Skeletal muscle satellite cell (primary cell): ENCODE data around the gene SLC9A5. TPM values are rescaled to one million over a fixed set of nuclear protein-coding genes. Genes with fewer than 3 reads are reported as not detected.

Source experiments
- H3K27me3 ChIP-seq: 2 replicates; pipeline ENCODE4 v1.7.0; 2013; ENCODE audit warnings: low read length; ENCODE audit not compliant: control insufficient read depth, insufficient read depth
- H3K36me3 ChIP-seq: 2 replicates; pipeline ENCODE4 v1.7.0; 2013; ENCODE audit warnings: mild to moderate bottlenecking, control low read depth, low read length; ENCODE audit not compliant: insufficient read depth
- H3K4me1 ChIP-seq: 2 replicates; pipeline ENCODE4 v1.7.0; 2013; ENCODE audit warnings: low read length; ENCODE audit not compliant: control insufficient read depth, insufficient read depth
- H3K4me2 ChIP-seq: 2 replicates; pipeline ENCODE4 v1.7.0; 2013; ENCODE audit warnings: mild to moderate bottlenecking, low read length
- H3K4me3 ChIP-seq: 2 replicates; pipeline ENCODE4 v1.7.0; 2013; ENCODE audit warnings: low read length
- H3K9ac ChIP-seq: 2 replicates; pipeline ENCODE4 v1.7.0; 2013; ENCODE audit warnings: mild to moderate bottlenecking, low read depth, low read length, moderate library complexity
- H3K9me3 ChIP-seq: replicated peaks from 2 replicates; pipeline ENCODE4 v1.7.0; 2013; ENCODE audit warnings: mild to moderate bottlenecking, control low read depth, low read length
- total RNA-seq: library from RNA; depleted of rRNA; stranded (reverse); fragments of >200 nt; gene quantifications from 2 replicates; pipeline ENCODE4 v1.2.3, GENCODE V29; 2012; rRNA removed

Gene SLC9A5
- 1.5 and 2.3 TPM in 2 replicates for total RNA-seq

- H3K27me3 ChIP-seq: no peaks in the 10 kb centered on the region
- H3K9ac ChIP-seq: peak within 1 kb of the TSS; percentile 75
- H3K4me3 ChIP-seq: peak within 1 kb of the TSS; percentile 80
- H3K9me3 ChIP-seq: no peaks in the 10 kb centered on the region
- H3K4me2 ChIP-seq: peak within 1 kb of the TSS; percentile 95
- H3K4me1 ChIP-seq: peaks cover 48% of the 10 kb centered on the region
- H3K36me3 ChIP-seq: no peaks in the 10 kb centered on the region
Measured at GRCh38 chr16:67248401-67249177, at the start of gene SLC9A5. Gene SLC9A5 (plus strand): TSS chr16:67248979. CDS start chr16:67249015, 36 bp downstream.

DNA sequence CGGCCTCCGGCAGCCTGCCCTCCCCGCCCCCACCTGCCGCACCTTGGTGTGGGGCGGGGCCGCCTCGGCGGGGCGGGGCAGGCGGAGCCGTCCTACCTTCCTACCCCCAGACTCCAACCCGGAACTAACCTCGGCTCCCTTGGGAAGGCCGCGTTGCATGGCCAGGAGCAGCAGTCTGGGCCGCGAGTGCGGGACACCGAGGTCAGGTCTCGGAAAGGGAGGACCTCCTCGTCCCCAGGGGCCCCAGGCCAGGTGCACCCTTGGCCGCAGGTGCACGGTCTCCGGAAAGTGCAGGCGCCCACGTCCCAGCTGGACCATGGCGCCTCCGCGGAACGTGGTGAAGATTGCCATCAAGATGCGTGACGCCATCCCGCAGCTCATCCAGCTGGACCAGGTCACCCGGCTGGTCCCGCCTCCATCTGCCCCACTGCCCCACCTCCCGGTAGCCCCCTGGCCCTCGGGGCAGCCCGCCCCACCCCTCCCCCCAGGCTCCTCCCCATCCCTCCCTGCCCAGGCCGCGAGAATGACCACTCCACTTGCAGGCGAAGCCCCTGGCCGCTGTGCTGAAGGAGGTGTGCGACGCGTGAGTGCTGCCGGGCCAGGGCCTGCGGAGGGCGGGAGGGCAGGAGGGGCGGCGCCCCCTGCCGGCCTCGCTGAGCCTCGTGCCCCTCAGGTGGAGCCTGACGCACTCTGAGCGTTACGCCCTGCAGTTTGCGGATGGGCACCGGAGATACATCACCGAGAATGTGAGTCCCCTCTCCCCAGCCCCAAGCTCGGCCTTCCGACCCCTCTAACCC lies 49.6 kb upstream of the SLC9A5 start, which contains the start of gene ELMO3:
ELMO3 (plus strand) TSS at position 121 of the 797 bp plus-strand sequence; CDS start at position 317, 196 bp downstream.
- peaks cover 66% of the 10 kb centered on the region for H3K36me3 ChIP-seq
- H3K4me1 ChIP-seq: peaks cover 2% of the 10 kb centered on the region
- H3K9me3 ChIP-seq: no peaks in the 10 kb centered on the region
- H3K4me3 ChIP-seq: no peak within 1 kb of the TSS
- H3K27me3 ChIP-seq: no peaks in the 10 kb centered on the region
- H3K9ac ChIP-seq: no peak within 1 kb of the TSS
- H3K4me2 ChIP-seq: no peak within 1 kb of the TSS

- Histone ChIP-seq H3K4me3 (no peak overlapping the region), H3K4me2 (no peak overlapping the region), H3K27me3 (no peaks in the 10 kb centered on the region), H3K9ac (no peak overlapping the region), H3K9me3 (no peaks in the 10 kb centered on the region), H3K4me1 (no peaks in the 10 kb centered on the region), H3K36me3 (peaks cover 64% of the 10 kb centered on the region)
Measured at GRCh38 chr16:67199808-67200198, 49.0 kb upstream of the SLC9A5 start.

DNA sequence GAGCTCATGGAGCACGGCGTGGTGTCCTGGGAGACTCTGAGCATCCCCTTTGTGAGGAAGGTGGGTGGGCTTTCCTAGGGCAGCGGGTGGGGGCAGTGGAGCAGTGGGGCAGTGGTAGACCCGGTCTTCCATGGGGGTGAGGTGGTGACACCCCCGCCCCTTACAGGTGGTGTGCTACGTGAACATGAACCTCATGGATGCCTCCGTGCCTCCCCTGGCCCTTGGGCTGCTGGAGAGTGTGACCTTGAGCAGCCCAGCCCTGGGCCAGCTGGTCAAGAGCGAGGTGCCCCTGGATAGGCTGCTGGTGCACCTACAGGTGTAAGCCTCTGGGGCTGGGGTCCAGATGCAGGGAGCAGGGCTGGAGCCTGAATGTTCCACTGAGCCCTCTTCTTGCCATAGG lies 48.3 kb upstream of the SLC9A5 start:
- Histone ChIP-seq H3K4me1 (no peaks in the 10 kb centered on the region), H3K4me3 (no peak overlapping the region), H3K9ac (no peak overlapping the region), H3K4me2 (no peak overlapping the region), H3K36me3 (peaks cover 57% of the 10 kb centered on the region), H3K9me3 (no peaks in the 10 kb centered on the region), H3K27me3 (no peaks in the 10 kb centered on the region)

DNA sequence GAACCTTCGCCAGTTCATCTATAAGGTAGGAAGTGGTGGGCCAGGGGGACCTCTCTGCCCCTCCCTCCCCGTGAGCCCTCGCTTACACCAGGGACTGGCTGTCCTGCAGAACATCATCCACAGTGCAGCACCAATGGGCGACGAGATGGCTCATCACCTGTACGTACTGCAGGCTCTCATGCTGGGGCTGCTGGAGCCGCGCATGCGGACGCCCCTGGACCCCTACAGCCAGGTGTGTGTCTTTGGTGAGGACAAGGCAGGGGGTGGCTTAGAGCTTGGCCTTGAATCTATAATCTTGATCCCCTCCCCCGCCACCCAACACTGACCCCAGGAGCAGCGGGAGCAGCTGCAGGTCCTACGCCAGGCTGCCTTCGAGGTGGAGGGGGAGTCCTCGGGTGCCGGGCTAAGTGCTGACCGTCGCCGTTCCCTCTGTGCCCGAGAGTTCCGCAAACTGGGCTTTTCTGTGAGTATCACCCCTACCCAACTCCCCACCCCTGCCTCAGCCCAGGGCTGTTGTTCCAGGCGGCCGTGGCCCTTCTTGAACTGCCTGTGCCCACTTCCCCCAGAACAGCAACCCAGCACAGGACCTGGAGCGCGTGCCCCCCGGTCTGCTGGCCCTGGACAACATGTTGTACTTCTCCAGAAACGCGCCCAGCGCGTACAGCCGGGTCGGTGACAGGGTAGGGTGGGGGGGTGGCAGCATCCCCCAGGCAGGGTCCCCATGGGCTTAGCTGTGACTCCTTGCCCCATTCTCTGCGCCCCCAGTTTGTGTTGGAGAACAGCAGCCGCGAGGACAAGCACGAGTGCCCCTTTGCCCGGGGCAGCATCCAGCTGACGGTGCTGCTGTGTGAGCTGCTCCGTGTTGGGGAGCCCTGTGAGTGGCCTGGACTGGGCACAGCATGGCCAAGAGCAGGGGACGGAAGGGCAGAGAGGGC lies 47.1 kb upstream of the SLC9A5 start:
- H3K4me2 ChIP-seq: no peak overlapping the region
- peaks cover 5% of the 10 kb centered on the region for H3K4me1 ChIP-seq
- no peaks in the 10 kb centered on the region for H3K9me3 ChIP-seq
- H3K9ac ChIP-seq: no peak overlapping the region
- peaks cover 45% of the 10 kb centered on the region for H3K36me3 ChIP-seq
- no peaks in the 10 kb centered on the region for H3K27me3 ChIP-seq
- no peak overlapping the region for H3K4me3 ChIP-seq

DNA sequence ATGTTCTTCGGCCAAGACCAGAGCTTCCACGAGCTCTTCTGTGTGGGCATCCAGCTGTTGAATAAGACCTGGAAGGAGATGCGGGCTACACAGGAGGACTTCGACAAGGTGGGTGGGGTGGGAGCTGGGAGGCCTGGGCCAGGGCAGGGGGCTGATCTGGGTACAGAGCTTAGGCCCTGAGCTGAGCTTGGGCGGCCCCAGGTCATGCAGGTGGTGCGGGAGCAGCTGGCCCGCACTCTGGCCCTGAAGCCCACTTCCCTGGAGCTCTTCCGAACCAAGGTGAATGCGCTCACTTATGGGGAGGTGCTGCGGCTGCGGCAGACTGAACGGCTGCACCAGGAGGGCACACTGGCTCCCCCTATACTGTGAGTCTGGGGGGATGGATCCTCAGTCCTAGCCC lies 46.4 kb upstream of the SLC9A5 start:
- H3K9ac ChIP-seq: no peak overlapping the region
- H3K36me3 ChIP-seq: peaks cover 37% of the 10 kb centered on the region
- no peaks in the 10 kb centered on the region for H3K27me3 ChIP-seq
- H3K4me1 ChIP-seq: peaks cover 13% of the 10 kb centered on the region
- no peaks in the 10 kb centered on the region for H3K9me3 ChIP-seq
- H3K4me2 ChIP-seq: no peak overlapping the region
- H3K4me3 ChIP-seq: no peak overlapping the region

DNA sequence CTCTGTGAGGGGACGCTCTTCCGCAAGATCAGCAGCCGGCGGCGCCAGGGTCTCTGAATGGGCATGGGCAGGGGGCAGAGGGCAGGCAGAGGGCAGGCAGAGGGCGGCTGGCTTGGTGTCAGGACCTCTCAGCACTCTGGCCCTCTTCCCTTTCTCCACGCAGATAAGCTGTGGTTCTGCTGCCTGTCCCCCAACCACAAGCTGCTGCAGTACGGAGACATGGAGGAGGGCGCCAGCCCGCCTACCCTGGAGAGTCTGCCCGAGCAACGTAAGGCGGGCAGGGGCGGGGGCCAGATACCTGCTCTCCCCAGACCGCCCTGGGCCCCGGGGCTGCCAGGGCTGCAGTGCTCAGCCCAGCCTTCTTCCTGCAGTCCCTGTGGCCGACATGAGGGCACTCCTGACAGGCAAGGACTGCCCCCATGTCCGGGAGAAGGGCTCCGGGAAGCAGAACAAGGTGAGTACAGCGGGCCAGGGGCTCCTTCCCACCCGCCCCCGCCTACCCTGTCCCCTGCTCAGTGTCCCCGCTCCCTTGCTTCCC lies 45.8 kb upstream of the SLC9A5 start:
- Histone ChIP-seq H3K4me2 (no peak overlapping the region), H3K4me3 (no peak overlapping the region), H3K9ac (no peak overlapping the region), H3K4me1 (peaks cover 19% of the 10 kb centered on the region), H3K27me3 (no peaks in the 10 kb centered on the region), H3K36me3 (peaks cover 31% of the 10 kb centered on the region), H3K9me3 (no peaks in the 10 kb centered on the region)

DNA sequence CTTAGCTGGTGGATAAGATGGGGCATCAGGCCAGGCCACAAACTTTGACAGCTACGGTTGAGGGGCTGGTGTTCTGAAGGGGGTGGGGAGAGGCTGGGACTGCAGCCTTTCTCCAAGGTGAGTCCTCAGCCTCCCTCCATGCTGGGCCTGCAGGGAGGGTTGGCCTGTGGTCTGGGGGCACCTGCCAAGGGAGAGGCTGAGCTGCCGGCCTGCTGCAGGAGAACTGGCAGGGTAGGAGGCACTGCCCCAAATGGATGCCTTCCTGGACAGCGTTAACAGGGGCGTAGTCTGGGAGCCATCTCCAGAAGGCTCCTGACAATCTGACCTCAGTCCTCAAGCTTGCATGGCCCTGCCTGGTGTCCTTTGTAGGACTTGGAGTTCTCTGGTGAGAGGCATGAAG lies 44.7 kb upstream of the SLC9A5 start:
- H3K9ac ChIP-seq: no peak overlapping the region
- H3K4me2 ChIP-seq: no peak overlapping the region
- H3K27me3 ChIP-seq: no peaks in the 10 kb centered on the region
- H3K4me1 ChIP-seq: peaks cover 22% of the 10 kb centered on the region
- peaks cover 26% of the 10 kb centered on the region for H3K36me3 ChIP-seq
- H3K4me3 ChIP-seq: no peak overlapping the region
- no peaks in the 10 kb centered on the region for H3K9me3 ChIP-seq

GRCh38 chr16:67206129-67206837 lies 42.5 kb upstream of the SLC9A5 start:
- Histone ChIP-seq H3K9ac (no peak overlapping the region), H3K27me3 (no peaks in the 10 kb centered on the region), H3K36me3 (peaks cover 16% of the 10 kb centered on the region)

GRCh38 chr16:67206838-67207248 lies 41.9 kb upstream of the SLC9A5 start:
- Histone ChIP-seq H3K9me3 (no peaks in the 10 kb centered on the region), H3K4me1 (peaks cover 22% of the 10 kb centered on the region), H3K4me3 (no peak overlapping the region), H3K27me3 (no peaks in the 10 kb centered on the region), H3K9ac (no peak overlapping the region), H3K4me2 (no peak overlapping the region), H3K36me3 (peaks cover 10% of the 10 kb centered on the region)

More at GRCh38 chr16:67206129-67206837, 42.5 kb upstream of the SLC9A5 start:
- H3K4me2 ChIP-seq: no peak overlapping the region
- H3K4me3 ChIP-seq: no peak overlapping the region
- peaks cover 22% of the 10 kb centered on the region for H3K4me1 ChIP-seq
- H3K9me3 ChIP-seq: no peaks in the 10 kb centered on the region
